Measurements from ENCODE around the gene NUP98.
"Not testable (repeated sequence)": the region's sequence is repeated elsewhere in the genome, so short reads cannot be mapped to it uniquely, and the experiment has no call there.

The NUP98 gene

GRCh38 chr11:3679077-3679476, 118.3 kb downstream of the NUP98 start:
- in situ Hi-C loops (cut with MboI; ENCODE audit: low sequenced_read_pairs) = no loop called here

GRCh38 chr11:3675971-3676370, 121.4 kb downstream of the NUP98 start:
- in situ Hi-C loops (cut with MboI; ENCODE audit: low sequenced_read_pairs) = no loop called here

- in situ Hi-C loops (cut with MboI; ENCODE audit: low sequenced_read_pairs) = no loop called here
These were observed 123.2 kb downstream of the NUP98 start for GRCh38 chr11:3674189-3674588.

- in situ Hi-C loops (cut with MboI; ENCODE audit: low sequenced_read_pairs) = no loop called here
These were observed 125.8 kb downstream of the NUP98 start, which contains the start of gene CHRNA10 for GRCh38 chr11:3671334-3672254. CHRNA10 (minus strand) TSS chr11:3671384; CDS start chr11:3671312, 72 bp downstream.

- in situ Hi-C loops (cut with MboI; ENCODE audit: low sequenced_read_pairs) = no loop called here
These were observed 127.6 kb downstream of the NUP98 start for GRCh38 chr11:3669742-3670183.

- in situ Hi-C loops (cut with MboI; ENCODE audit: low sequenced_read_pairs) = no loop called here
These were observed 128.2 kb downstream of the NUP98 start for GRCh38 chr11:3669128-3669527.

GRCh38 chr11:3667149-3668035, 130.0 kb downstream of the NUP98 start:
- in situ Hi-C loops (cut with MboI; ENCODE audit: low sequenced_read_pairs) = no loop called here

- in situ Hi-C loops (cut with MboI; ENCODE audit: low sequenced_read_pairs) = no loop called here
These were observed 131.3 kb downstream of the NUP98 start for GRCh38 chr11:3666023-3666530.

GRCh38 chr11:3665336-3666022, 131.9 kb downstream of the NUP98 start:
- in situ Hi-C loops (cut with MboI; ENCODE audit: low sequenced_read_pairs) = no loop called here

GRCh38 chr11:3664032-3664630, 133.2 kb downstream of the NUP98 start:
- in situ Hi-C loops (cut with MboI; ENCODE audit: low sequenced_read_pairs) = no loop called here

- in situ Hi-C loops (cut with MboI; ENCODE audit: low sequenced_read_pairs) = no loop called here
These were observed 134.5 kb downstream of the NUP98 start for GRCh38 chr11:3662856-3663255.

- in situ Hi-C loops (cut with MboI; ENCODE audit: low sequenced_read_pairs) = no loop called here
These were observed 136.4 kb downstream of the NUP98 start for GRCh38 chr11:3660960-3661359.

GRCh38 chr11:3659595-3660515, 137.5 kb downstream of the NUP98 start:
- in situ Hi-C loops (cut with MboI; ENCODE audit: low sequenced_read_pairs) = no loop called here

- in situ Hi-C loops (cut with MboI; ENCODE audit: low sequenced_read_pairs) = no loop called here
These were observed 139.1 kb downstream of the NUP98 start for GRCh38 chr11:3658252-3658651.

GRCh38 chr11:3657331-3657730, 140.0 kb downstream of the NUP98 start:
- in situ Hi-C loops (cut with MboI; ENCODE audit: low sequenced_read_pairs) = not testable (repeated sequence)

GRCh38 chr11:3655547-3655946, 141.8 kb downstream of the NUP98 start:
- in situ Hi-C loops (cut with MboI; ENCODE audit: low sequenced_read_pairs) = no loop called here

GRCh38 chr11:3652514-3652913, 144.8 kb downstream of the NUP98 start:
- in situ Hi-C loops (cut with MboI; ENCODE audit: low sequenced_read_pairs) = not testable (repeated sequence)

GRCh38 chr11:3649374-3649773, 148.0 kb downstream of the NUP98 start:
- in situ Hi-C loops (cut with MboI; ENCODE audit: low sequenced_read_pairs) = not testable (repeated sequence)

GRCh38 chr11:3648843-3649242, 148.5 kb downstream of the NUP98 start:
- in situ Hi-C loops (cut with MboI; ENCODE audit: low sequenced_read_pairs) = not testable (repeated sequence)
